KMS-11 (cell line): ENCODE results near the gene PDXDC1.
"Not testable (repeated sequence)": the region's sequence is repeated elsewhere in the genome, so short reads cannot be mapped to it uniquely, and the experiment has no call there.

Experiments
- H2AFZ ChIP-seq: fragments of 200-600 bp; sonication (generic); 2 replicates; pipeline ENCODE4 v1.6.1; 2016; ENCODE audit warnings: antibody characterized with exemption, mixed run types, low read depth
- H3K27ac ChIP-seq: fragments of 200-600 bp; sonication (generic); 2 replicates; pipeline ENCODE4 v1.6.1; 2016; ENCODE audit warnings: mild to moderate bottlenecking, mixed run types
- H3K27me3 ChIP-seq: fragments of 200-600 bp; sonication (generic); 2 replicates; pipeline ENCODE4 v1.6.1; 2017; ENCODE audit warnings: mild to moderate bottlenecking, low read depth, mixed run types, moderate library complexity; ENCODE audit not compliant: insufficient read depth
- H3K36me3 ChIP-seq: fragments of 200-600 bp; sonication (generic); 2 replicates; pipeline ENCODE4 v1.6.1; 2017; ENCODE audit warnings: mild to moderate bottlenecking, mixed run types; ENCODE audit not compliant: insufficient read depth
- H3K4me1 ChIP-seq: fragments of 200-600 bp; sonication (generic); 2 replicates; pipeline ENCODE4 v1.6.1; 2016; ENCODE audit warnings: mild to moderate bottlenecking, low read depth, mixed run types; ENCODE audit not compliant: poor library complexity, severe bottlenecking
- H3K4me2 ChIP-seq: fragments of 200-600 bp; sonication (generic); 2 replicates; pipeline ENCODE4 v1.7.0; 2016; ENCODE audit warnings: mild to moderate bottlenecking, mixed run types
- H3K4me3 ChIP-seq: fragments of 200-600 bp; sonication (generic); IDR thresholded peaks from 2 replicates; pipeline ENCODE4 v1.6.1; 2017; ENCODE audit warnings: low read depth, low read length, mixed read lengths; ENCODE audit not compliant: insufficient read depth
- H3K79me2 ChIP-seq: fragments of 200-600 bp; sonication (generic); 2 replicates; pipeline ENCODE4 v1.6.1; 2016; ENCODE audit warnings: low read depth, mixed run types; ENCODE audit not compliant: insufficient read depth
- H3K9ac ChIP-seq: fragments of 200-600 bp; sonication (generic); 2 replicates; pipeline ENCODE4 v1.6.1; 2016; ENCODE audit warnings: mild to moderate bottlenecking, mixed run types
- H4K20me1 ChIP-seq: fragments of 200-600 bp; sonication (generic); 2 replicates; pipeline ENCODE4 v1.6.1; 2016; ENCODE audit warnings: mild to moderate bottlenecking, mixed run types; ENCODE audit not compliant: insufficient read depth
- TF ChIP-seq, protein P1 (sequence below): fragments of 200-600 bp; sonication (generic); conservative IDR thresholded peaks from 2 replicates; pipeline ENCODE4 v1.6.1; 2017; ENCODE audit warnings: low read depth, mild to moderate bottlenecking, antibody characterized with exemption, low read length, moderate library complexity, mixed read lengths

PDXDC1 gene

DNA sequence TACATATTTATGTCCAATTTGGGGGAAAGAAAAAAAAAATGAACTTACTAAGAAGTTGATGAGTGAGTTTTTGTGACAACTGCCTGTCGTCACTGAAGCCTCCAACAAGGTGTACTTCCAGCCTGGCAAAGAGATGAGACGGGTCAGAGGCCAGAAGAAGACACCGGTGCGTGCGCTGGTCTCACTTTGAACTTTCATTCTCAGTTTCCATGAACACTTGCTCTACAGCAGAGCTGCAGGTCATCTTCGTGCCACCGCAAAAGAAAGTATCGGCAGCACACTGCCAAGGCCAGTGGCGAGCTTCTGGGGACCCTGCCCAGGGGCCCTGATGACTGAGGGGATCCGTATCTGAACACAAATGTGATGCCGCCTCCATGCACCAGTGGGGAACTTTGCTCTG lies 69.5 kb downstream of the PDXDC1 start:
- Histone ChIP-seq H2AFZ (no peak overlapping the region), H3K4me3 (no peak overlapping the region), H3K4me2 (no peak overlapping the region), H3K27ac (no peak overlapping the region), H3K4me1 (no peaks in the 10 kb centered on the region), H3K79me2 (0 out of 2 replicates have a peak, but pooled peaks cover 1% of the 10 kb centered on the region), H3K36me3 (no peaks in the 10 kb centered on the region; the same call in 1 of the 2 replicates), H3K27me3 (no peaks in the 10 kb centered on the region), H4K20me1 (no peaks in the 10 kb centered on the region), H3K9ac (no peak overlapping the region)
- TF ChIP-seq, protein P1, sequence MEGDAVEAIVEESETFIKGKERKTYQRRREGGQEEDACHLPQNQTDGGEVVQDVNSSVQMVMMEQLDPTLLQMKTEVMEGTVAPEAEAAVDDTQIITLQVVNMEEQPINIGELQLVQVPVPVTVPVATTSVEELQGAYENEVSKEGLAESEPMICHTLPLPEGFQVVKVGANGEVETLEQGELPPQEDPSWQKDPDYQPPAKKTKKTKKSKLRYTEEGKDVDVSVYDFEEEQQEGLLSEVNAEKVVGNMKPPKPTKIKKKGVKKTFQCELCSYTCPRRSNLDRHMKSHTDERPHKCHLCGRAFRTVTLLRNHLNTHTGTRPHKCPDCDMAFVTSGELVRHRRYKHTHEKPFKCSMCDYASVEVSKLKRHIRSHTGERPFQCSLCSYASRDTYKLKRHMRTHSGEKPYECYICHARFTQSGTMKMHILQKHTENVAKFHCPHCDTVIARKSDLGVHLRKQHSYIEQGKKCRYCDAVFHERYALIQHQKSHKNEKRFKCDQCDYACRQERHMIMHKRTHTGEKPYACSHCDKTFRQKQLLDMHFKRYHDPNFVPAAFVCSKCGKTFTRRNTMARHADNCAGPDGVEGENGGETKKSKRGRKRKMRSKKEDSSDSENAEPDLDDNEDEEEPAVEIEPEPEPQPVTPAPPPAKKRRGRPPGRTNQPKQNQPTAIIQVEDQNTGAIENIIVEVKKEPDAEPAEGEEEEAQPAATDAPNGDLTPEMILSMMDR = no peak

DNA sequence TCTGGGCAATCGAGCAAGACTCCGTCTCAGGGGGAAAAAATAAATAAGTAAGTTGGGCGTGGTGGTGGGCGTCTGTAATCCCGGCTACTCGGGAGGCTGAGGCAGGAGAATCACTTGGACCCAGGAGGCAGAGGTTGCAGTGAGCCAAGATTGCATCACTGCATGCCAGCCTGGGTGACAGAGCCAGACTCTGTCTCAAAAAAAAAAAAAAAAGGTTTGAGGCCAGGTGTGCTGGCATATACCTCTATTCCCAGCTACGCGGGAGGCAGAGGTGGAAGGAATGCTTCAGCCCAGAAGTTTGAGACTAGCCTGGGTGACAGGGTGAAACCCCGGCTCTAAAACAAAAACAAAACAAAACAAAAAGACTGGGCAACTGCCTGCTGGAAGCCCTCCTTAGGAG lies 70.4 kb downstream of the PDXDC1 start:
- not testable (repeated sequence) for H2AFZ ChIP-seq, H3K79me2 ChIP-seq, H3K36me3 ChIP-seq, H3K27ac ChIP-seq, H3K4me1 ChIP-seq, H3K27me3 ChIP-seq, H3K4me2 ChIP-seq, H3K4me3 ChIP-seq, H4K20me1 ChIP-seq, H3K9ac ChIP-seq

DNA sequence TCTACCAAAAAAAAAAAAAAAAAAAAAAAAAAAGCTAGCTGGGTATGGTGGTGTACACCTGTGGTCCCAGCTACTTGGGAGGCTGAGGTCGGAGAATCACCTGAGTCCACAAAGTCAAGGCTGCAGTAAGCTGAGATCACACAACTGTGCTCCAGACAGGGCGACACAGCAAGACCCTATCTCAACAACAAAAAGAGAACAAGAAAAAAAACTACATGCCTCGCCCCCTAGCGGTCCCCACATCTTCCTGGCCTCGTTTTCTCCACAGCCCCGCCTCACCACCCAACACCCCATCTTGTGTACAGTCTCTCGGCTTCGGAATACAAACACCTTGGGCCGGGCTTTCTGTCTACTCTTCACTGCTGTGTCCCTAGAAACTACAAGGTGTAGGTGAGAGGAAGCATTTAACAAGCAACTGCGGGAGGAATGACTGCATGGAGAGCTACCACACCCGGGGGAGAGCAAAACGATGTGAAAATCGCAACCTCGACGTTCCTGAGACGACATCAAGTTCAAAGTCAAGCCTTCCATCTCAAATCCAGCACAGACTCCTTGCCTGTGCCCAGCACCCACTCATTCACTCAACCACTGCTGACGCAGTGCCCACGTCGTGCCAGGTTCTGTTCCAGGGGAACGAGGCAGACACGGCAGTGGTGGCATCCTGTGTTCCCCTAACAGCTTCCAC lies 72.0 kb downstream of the PDXDC1 start:
- no peak overlapping the region for H3K4me2 ChIP-seq
- H4K20me1 ChIP-seq = no peaks in the 10 kb centered on the region
- H3K9ac ChIP-seq = no peak overlapping the region
- no peaks in the 10 kb centered on the region for H3K27me3 ChIP-seq
- 0 out of 2 replicates have a peak, but pooled peaks cover 5% of the 10 kb centered on the region for H3K79me2 ChIP-seq
- no peaks in the 10 kb centered on the region; the same call in 1 of the 2 replicates for H3K36me3 ChIP-seq
- TF ChIP-seq, protein P1 = no peak
- H3K4me1 ChIP-seq = no peaks in the 10 kb centered on the region
- H3K27ac ChIP-seq = no peak overlapping the region
- H3K4me3 ChIP-seq = no peak overlapping the region
- H2AFZ ChIP-seq = no peak overlapping the region

DNA sequence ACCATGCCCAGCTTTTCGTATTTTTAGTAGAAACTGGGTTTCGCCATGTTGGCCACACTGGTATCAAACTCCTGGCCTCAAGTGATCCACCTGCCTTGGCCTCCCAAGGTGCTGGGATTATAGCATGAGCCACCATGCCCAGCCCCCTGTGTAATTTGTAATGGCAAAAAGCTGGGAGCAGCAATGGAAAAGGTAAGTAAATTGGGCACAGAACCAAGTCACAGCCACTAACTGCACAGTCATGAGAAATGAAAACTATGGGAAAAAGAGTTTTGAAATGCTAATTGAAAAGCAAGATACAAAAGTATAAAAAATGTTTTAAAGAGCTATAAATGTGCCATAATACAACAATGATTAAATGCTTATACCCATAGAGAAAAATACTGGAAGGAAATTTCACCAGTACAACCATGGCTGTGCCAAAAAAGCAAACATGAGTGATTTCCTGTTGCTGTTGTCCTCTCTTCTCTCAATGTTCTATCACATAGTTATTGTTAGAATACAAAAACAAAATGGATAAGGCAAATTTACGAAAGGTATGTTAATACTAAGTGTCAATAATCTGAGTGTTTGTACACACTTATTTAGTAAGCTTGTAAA lies 74.9 kb downstream of the PDXDC1 start:
- no peaks in the 10 kb centered on the region for H4K20me1 ChIP-seq
- H3K4me3 ChIP-seq = no peak overlapping the region
- H2AFZ ChIP-seq = no peak overlapping the region
- H3K27ac ChIP-seq = no peak overlapping the region
- TF ChIP-seq, protein P1 = no peak
- H3K9ac ChIP-seq = no peak overlapping the region
- H3K4me1 ChIP-seq = no peaks in the 10 kb centered on the region
- H3K36me3 ChIP-seq = no peaks in the 10 kb centered on the region; the same call in 1 of the 2 replicates
- H3K79me2 ChIP-seq = 0 out of 2 replicates have a peak, but pooled peaks cover 5% of the 10 kb centered on the region
- no peak overlapping the region for H3K4me2 ChIP-seq
- no peaks in the 10 kb centered on the region for H3K27me3 ChIP-seq

DNA sequence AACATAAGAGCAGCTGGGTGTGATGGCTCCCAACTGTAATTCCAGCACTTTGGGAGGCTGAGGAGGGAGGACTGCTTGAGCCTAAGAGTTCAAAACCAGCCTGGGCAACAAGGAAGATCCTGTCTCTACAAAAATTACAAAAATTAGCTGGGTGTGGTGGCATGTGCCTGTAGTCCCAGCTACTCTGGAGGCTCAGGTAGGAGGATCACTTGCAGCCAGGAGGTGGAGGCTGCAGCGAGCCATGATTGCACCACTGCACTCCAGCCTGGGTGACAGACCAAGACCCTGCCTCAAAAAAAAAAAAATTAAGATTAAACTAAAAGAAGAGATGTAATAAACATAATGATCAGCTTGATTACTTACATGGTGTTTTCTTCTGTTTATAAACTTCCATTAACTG lies 75.6 kb downstream of the PDXDC1 start:
- H2AFZ ChIP-seq, H3K9ac ChIP-seq, H3K27ac ChIP-seq, H3K4me1 ChIP-seq, H3K27me3 ChIP-seq, H3K4me2 ChIP-seq, H3K36me3 ChIP-seq, H3K4me3 ChIP-seq, H3K79me2 ChIP-seq, H4K20me1 ChIP-seq: not testable (repeated sequence)
